Limb (tissue), 2 donors: ENCODE data around the gene LARGE1.

ENCODE experiments used
- DNase-seq, 2 donors: peaks; one replicate each; pipeline ENCODE4 v3.0.0-alpha.2; 2016; ENCODE audit errors: extremely low spot score in 2 of 2

The LARGE1 gene

DNA sequence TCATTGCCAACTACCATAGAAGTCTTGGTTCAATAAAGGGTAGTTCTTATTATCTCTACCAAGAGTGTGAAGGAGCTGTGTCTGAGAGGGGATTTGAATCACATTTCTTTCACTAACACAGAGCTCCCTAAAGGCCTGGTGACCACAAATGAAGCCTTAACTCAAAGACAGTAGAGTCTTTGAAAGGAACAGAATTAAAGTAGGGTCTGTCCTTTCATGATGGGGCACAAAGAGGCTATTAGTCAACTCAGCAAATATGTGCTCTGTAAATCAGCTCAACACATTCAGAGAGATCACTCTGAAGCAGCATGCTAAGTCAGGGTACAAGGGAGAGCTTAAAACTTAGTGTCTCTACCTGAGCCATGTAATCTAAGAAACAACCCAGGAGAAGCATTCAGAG, 649.7 kb downstream of the LARGE1 start:
- no peak for DNase-seq

DNA sequence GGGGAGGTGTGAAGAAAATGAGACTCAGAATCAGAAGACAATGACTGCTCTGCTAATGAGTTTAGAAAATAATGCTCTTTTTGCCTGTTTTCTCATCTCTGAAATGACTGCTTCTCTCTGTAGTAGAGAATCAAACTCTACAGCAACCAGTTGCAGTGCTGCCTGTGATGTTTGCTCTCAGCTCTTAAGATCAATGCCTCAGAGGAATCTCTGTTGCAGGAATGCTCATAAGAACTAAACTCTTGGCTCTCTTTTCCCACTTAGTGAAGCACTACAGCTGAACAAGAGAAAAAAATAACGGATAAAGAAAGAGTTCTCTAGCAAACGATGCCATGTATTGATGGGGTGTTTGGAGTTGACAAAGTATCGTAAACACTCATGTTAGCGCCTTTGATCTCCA, 658.6 kb downstream of the LARGE1 start:
- no peak for DNase-seq

DNA sequence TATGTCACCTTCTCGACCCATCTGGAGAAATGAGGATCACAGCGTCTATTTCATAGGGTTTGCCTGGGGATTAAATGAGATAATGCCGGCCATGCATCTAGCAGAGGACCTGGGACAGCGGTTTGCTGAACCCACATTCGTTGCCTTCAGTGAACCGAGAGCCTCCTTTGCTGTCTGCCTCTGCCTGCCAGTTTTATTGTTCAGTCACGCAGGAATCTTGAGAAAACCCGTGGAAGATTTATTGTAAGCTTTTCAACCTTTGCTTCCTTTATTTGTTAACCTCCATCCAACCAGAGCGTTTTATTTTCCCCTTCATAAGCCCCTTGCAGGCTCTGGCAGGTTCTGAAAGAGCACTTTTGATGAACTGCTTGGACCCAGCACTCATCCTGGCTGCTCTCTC, 659.8 kb downstream of the LARGE1 start:
- no peak for DNase-seq

DNA sequence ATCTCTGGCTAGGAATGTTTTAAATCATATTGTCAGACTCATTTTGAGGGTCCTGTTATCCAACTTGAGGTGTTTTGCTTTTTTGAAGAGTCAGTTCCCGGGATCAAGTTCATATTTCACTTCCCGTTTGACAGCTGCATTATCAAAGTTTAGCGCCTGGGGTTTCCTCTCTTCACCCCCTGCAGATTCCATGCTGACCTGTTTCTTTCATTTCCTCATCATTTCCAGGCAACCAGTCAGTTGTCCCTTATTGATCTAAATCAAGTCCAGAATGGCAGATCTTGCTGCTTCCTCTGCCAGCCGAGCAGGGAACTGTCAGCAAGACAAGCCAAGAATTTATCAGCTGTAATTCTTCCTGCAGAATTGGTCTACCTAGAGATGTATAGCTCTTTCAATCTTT, 664.5 kb downstream of the LARGE1 start:
- no peak for DNase-seq

DNA sequence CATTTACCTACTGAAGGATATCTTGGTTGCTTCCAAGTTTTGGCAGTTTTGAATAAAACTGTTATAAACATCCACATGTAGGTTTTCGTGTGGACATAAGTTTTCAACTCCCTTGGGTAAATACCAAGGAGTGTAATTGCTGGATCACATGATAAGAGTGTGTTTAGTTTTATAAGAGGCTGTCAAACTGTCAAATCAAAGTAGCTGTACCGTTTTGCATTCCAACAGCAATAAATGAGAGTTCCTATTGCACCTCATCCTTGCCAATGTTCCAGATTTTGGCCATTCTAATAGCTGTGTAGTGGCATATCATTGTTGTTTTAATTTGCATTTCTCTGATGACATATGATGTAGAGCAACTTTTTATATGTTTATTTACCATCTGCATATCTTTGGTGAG, 671.3 kb downstream of the LARGE1 start:
- no peak for DNase-seq

DNA sequence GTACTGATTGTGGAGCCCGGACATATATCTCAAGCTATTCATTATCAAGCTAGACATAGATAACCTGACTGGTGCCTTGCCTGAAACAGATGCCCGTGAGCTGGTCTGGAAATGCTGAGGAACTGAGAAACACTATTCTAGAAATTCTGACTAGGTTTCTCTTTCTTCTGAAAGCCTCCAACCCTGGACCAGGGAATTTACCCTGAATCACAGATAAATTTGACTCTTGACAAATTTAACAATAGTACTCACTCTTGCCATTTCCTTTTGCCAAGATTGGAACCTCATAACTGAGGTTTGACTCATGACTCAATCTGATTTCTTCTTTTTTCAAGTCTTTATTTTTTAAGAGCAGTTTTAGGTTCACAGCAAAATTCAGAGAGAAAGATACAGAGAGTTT, 672.5 kb downstream of the LARGE1 start:
- no peak for DNase-seq

DNA sequence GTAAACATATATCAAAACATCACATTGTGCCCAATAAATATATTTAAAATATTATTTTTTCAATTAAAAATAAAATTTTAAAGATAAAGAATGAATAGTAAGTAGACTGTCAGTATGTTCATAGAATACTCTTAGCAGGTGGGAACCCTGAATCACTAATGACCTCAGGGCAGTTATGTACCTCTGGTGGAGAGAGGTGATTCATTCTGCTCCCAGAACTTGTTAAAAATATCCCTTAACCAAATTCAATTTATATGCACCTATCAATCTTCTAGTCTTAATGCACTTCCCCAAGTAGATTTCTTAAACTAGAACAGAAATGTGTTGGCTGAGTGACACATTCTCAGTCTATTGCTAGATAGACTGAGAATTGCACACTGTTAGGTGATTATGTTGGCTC, 678.2 kb downstream of the LARGE1 start:
- DNase-seq, result no peak

DNA sequence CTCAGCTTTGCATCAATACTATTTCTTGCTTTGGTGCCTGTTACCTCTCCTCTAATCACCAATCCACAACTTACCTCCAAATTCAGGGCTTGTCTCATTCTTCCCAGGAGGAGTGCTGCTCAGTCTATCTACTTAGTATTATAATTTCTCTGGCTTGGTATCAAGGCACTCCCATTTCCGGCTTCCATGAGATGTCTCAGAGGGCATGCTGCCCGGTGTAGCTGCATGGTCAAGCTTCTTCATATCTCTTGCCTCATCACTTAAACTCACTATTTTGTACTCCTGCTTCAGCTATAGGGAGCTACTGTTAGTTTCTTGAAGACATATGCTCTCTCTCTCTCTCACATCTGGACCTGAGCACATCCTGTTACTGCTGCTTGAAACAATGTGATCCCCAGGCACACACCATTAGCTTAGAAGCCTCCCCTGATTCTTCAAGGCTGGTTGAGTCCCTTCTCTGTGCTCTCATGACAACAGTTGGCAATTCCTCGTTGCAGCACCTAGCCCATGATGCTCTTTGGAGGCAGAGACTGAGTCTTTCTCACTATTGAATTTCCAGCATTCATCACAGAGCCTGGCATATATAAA, 679.3 kb downstream of the LARGE1 start:
- no peak for DNase-seq

DNA sequence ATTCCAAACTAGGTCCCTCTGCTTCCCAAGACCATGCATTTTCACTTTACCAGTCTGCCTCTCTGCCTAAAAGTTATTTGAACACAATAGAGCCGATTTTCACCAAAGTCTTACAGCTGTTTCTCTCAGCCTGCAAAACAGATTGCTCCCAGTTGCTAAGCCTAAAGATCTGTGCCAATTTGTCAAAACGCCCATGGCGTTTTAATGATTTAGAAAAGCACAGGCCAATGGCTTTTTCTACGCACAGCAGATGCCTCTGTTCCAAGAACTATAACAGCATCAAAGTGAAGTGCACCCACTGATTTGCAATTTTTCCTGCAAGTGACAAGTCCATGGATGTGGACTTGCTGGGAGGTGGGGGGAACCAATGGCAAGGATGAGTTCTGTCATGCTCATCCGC, 688.2 kb downstream of the LARGE1 start:
- no peak for DNase-seq

DNA sequence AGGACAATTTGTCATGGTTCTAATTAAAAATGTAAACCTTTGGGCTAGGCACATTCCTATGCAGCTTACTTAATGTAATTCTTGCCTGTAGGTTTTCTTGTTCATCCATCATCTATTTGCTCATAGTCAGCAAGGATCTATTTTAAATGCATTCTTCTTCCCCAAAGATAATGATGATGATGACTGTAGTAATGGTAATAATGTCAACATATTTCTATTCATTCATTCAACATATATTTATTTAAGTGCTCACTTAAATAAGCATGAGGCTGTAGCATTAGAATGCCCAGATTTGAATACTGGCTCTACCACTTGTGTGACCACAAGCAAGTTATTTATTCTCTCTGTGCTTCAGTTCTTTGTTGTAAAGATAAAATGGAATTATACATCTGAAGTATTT, 692.5 kb downstream of the LARGE1 start:
- no peak for DNase-seq

DNA sequence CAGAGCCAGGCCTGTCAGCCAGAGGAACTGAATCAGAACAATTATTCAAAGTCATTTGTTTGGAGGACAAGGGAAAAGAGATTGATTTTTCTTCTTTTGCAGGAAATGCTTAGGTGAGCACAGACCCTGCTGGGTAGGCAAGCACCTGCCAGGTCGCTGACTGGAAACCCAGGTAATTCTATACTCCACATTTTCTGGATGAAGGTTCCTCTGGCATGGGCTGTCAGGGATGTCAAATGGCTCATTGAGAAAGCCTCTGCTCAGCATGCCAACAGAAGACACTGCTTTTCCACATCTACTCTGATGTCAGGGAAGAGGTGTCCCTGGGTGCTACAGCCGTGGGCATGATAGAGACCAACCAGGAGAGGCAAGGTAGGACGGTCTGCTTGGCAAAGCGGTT, 695.4 kb downstream of the LARGE1 start:
- no peak for DNase-seq
